ENCODE results near the gene SPOCK2.

Gene SPOCK2

GRCh38 chr10:72024596-72024995 is 63.8 kb downstream of the SPOCK2 start:
- no peak for TF ChIP-seq CTCF (IDR thresholded peaks at IDR 0.05; ENCODE audit: low read depth, low read length)
- H3K4me3 ChIP-seq (ENCODE audit: low read depth, low read length), result no peak overlapping the region

GRCh38 chr10:72022228-72022627 is 66.1 kb downstream of the SPOCK2 start:
- no peak for TF ChIP-seq CTCF (IDR thresholded peaks at IDR 0.05; ENCODE audit: low read depth, low read length)

GRCh38 chr10:72020914-72021809 is 67.2 kb downstream of the SPOCK2 start:
- H3K4me3 ChIP-seq (ENCODE audit: low read depth, low read length), result no peak overlapping the region
- TF ChIP-seq CTCF (IDR thresholded peaks at IDR 0.05; ENCODE audit: low read depth, low read length), result no peak

More at GRCh38 chr10:72022228-72022627, 66.1 kb downstream of the SPOCK2 start:
- H3K4me3 ChIP-seq (ENCODE audit: low read depth, low read length), result no peak overlapping the region

GRCh38 chr10:72019085-72019876 is 69.1 kb downstream of the SPOCK2 start:
- no peak overlapping the region for H3K4me3 ChIP-seq (ENCODE audit: low read depth, low read length)
- TF ChIP-seq CTCF (IDR thresholded peaks at IDR 0.05; ENCODE audit: low read depth, low read length), result no peak

- TF ChIP-seq CTCF (IDR thresholded peaks at IDR 0.05; ENCODE audit: low read depth, low read length), result no peak
- no peak overlapping the region for H3K4me3 ChIP-seq (ENCODE audit: low read depth, low read length)
Observed at GRCh38 chr10:72016608-72017300, 71.6 kb downstream of the SPOCK2 start.

- H3K4me3 ChIP-seq (ENCODE audit: low read depth, low read length), result no peak overlapping the region
- no peak for TF ChIP-seq CTCF (IDR thresholded peaks at IDR 0.05; ENCODE audit: low read depth, low read length)
Observed at GRCh38 chr10:72015841-72016240, 72.5 kb downstream of the SPOCK2 start.

Measured in WI38 (cell line).